Measurements from ENCODE around the gene S100A7A.
"Not testable (repeated sequence)": the region's sequence is repeated elsewhere in the genome, so short reads cannot be mapped to it uniquely, and the experiment has no call there.

The S100A7A gene

DNA sequence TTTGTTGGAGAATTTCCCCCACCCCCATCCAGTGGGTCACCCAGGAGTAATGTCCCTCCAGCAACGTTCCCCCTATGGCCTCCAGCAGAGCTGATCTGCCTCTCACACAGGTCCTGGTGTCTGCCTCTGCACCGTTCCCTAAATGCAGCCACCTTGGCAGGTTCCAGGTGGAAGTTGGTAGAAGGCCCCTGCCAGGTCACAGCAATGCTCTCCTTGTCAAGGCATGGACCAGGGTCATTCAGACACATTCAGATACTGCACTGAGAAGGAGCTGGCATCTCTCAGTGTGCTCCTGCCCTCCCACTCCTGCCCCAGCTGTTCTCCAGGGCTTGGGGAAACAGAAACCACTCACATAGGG lies 3.1 kb downstream of the S100A7A start:
- intact Hi-C loops (cut with DNase I); DNase-seq: not testable (repeated sequence)

DNA sequence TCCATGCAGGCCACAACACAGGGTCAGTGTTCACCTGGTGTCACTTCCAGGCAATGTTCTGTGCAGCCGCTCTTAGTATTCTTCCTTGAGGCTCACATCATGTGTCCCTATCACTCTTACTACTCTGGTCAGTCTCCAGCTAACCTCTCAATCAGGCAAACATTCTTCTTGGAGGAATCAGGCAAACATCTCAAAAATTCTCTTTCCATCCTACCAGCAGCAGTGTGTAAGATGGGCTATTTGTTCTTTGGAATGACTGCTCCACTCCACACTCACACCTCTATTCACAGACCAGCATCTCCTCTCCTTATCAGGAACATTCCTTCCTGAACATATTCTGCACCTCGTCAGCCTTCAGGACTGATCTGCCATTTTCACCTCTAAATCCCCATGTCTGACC lies 4.0 kb downstream of the S100A7A start:
- DNase-seq = no peak
- intact Hi-C loops (cut with DNase I) = no loop called here

DNA sequence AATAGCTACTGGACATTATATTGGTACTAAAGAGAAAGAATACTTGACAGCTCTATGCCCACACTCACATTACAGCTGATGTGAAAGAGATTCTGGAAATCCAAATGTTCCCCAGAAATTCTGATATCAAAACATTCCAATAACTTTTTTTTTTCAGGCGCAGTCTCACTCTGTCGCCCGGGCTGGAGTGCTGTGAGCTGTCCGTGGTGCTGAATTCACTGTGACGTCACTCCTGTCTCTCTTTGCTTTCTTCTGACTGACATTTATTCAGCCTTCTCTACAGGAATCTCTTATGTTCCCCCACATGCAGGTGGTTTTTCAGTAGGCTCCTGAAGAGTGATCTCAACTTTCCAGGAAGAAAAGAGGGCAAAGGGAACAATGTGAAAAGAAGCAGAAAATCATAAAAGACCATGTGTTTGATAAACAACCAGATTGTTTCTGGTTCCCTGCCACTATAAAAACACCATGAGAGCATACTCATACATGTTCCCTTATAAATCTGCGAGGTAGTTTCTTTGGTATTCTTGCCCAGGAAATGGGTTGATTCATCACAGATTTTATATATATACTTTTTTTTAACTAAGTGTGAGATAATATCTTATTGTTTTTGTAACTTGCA lies 6.2 kb downstream of the S100A7A start:
- intact Hi-C loops (cut with DNase I) = no loop called here
- DNase-seq = peak in 5 of 10 donors; percentile 35 to 88 (median 62)

DNA sequence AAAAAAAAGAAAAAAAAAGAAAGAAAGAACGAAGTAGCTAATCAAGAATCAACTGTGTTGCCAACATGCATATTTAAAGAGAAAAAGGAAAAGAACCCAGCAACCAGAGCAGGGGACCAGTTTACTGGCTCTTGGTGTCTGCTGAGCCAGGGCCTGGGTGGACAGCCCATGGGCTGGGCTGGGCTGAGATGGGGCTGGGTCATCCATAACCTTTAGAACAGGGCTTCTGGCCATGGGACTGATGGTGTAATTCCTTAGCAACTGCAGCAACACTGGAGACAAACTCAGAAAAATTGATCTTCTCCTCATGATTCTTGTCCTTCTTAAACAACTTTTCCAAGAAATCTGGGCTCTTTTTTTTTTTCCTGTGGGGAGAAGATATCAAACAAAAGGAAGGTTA lies 10.5 kb downstream of the S100A7A start:
- DNase-seq = no peak
- intact Hi-C loops (cut with DNase I) = no loop called here

DNA sequence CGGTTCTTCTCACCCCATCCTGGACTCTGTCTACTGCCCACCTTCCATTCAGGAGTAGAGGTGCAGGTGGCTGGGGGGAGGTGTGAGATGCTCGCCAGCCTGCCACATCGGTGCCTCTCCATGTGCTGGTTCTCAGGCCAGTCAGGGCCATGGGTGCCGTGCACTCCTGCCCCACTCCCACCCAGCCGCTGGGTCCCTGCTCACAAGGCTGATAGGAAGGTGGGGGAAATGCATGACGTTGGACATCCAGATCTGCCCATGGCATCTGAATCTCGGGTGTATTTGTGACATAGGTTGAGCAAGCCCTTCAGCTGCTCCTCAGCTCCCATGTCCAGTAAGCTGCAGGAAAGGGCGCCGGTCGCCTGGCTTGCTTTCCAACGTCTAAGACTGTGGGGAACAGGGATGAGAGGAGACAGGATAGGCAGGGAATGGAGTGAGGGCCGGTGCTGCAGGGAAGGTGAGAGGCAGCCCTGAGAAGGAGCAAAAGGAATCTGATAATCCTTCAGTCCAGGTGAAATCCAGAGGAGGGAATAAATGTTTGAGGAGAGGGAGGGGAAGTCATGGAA lies 11.8 kb downstream of the S100A7A start:
- intact Hi-C loops (cut with DNase I) = no loop called here
- DNase-seq = no peak

DNA sequence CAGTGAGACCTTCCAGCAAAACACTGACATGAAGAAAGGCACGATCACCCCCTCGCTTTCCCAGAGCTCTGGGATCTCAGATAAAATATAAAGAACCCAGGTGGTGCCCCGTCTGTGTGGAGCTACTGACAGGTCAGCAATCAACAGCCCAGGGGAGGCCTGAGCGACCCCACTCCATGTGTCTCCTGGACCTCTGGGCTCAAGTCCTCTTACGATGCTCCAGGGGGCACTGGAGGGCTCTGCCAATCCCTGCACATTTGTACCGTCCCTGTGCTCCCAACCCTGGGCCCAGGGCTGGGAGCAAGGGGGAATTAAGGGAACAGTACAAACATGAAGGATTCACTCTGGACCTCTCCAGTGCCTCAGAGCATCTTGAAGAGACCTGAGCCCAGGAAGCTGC lies 12.5 kb downstream of the S100A7A start:
- intact Hi-C loops (cut with DNase I) = no loop called here
- no peak for DNase-seq

DNA sequence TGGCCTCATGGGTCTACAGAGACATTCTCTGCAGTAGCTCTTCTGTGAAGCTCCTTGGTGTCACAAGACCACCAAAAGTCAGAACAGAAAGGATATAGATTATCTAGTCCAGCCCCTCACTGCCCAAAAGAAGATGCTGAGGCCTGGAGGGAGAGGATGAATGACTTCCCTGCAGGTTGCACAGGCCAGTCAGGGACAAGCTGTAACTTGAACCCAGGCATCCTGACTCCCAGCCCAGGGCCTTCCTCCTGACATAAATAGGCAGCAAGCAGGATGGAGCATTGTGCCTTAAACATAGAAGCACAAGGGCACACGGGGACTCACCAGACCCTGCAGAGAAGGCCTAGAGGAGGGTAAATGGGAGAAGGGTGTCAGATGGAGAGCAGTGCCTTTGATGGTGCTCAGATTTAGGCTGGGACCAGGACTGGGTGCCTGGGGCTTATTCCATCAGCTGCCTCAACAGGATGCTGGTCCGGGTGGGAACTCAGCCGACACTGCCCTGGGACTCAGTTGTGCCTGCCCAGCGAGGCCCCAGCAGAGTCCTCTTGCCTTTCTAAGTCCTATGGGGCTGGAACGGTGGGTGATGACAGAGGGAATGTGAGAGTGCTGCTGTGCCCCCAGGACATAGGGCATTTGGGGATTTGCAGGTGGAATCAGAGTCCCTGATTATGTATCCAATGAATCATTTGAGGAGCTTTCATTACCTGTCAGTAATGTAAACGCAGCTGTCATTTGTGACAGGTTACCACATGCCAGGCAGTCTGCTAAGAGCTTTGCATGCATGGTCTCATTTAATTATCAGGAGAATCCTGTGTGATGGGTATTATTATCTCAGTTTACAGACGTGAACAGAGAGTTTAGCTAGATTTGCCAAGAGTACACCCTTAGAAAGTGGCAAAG lies 13.2 kb downstream of the S100A7A start:
- intact Hi-C loops (cut with DNase I) = no loop called here
- DNase-seq = no peak

DNA sequence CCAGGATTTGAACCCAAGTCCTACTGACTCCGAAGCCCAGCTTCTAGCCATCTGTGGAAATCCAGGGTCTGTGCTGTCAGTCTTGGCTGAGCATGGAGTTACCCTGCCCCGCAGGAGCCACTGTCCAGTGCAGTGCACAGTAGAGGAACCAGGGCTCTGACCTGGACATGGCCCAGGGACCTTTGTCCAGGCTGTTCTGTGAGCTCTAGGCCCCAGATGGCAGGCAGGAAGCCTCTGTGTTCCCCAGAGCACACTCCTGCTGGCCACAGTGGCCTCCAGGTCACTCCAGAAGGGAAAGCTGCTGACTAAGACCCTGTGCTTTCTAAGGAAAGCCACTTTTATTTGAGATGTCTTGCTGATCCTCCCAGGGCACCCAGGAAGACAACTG lies 13.8 kb downstream of the S100A7A start:
- no peak for DNase-seq
- intact Hi-C loops (cut with DNase I) = no loop called here

DNA sequence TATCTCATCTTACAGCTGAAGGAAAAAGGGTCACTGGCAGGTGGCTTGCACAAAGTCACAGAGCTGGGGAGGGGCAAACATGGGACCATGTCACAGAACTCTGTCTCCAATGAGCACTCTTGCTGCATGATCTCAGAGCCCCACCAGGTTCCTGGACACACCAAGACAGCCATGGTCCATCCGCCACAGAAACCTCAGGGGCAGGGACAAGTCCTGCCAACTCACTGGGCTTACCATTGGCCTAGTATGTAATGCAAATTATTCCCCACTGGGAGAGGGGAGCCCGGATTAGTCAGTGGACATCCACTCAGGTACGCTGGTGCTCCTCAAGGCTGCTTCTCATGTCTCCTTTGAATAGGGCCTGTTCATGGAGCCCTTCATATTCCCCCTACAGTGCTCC lies 14.2 kb downstream of the S100A7A start:
- DNase-seq = no peak
- intact Hi-C loops (cut with DNase I) = no loop called here

DNA sequence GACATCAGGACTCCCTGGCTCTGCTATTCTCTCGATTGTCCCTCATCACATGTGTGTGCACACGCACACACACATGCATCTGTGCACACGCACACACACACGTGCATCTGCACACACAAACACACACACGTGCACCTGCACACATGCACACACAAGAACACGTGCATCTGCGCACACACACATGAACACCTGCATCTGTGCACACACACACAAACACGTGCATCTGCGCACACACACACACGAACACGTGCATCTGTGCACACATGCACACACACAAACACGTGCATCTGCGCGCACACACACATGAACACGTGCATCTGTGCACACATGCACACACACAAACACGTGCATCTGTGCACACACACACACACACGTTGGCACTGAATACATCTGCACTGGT lies 14.7 kb downstream of the S100A7A start:
- no peak for DNase-seq
- intact Hi-C loops (cut with DNase I) = no loop called here

DNA sequence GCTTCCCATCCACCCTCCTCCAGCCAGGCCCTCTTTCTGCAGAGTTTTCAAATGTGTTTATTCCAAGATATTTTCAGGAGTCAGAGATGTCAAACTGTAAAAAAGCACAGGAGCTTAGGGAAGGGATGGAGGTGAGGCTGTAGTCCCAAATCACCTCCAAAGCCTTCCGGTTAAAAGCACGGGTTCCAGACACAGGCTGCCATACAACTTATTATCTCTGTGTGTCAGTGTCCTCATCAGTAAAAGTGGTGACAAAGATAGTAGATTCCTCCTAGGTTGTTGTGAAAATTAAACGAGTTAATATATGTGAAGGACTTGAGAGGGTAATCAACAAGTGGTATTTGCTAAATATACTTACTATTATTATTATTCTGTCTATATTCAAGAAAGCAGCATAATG lies 15.1 kb downstream of the S100A7A start:
- no peak for DNase-seq
- intact Hi-C loops (cut with DNase I) = no loop called here

DNA sequence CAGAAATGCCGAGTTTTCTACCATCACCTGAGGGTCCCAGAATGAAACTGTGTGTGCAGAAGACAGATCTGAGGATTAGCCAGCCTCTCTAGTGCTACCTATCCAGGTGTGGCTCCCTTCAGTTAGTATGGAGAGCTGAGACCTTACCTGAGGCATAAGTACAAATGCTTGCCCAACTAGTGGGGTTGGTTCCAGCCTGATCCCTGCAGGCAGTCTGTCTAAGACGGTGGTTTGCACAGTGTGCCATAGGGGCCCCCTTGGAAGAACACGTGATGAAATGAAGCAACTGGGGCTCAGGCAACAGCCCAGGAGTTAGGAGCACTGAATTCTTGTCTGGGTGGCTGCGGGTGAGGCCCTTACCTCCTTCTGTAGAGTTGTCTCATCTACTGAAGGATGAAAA lies 15.6 kb downstream of the S100A7A start:
- no peak for DNase-seq
- intact Hi-C loops (cut with DNase I) = no loop called here

DNA sequence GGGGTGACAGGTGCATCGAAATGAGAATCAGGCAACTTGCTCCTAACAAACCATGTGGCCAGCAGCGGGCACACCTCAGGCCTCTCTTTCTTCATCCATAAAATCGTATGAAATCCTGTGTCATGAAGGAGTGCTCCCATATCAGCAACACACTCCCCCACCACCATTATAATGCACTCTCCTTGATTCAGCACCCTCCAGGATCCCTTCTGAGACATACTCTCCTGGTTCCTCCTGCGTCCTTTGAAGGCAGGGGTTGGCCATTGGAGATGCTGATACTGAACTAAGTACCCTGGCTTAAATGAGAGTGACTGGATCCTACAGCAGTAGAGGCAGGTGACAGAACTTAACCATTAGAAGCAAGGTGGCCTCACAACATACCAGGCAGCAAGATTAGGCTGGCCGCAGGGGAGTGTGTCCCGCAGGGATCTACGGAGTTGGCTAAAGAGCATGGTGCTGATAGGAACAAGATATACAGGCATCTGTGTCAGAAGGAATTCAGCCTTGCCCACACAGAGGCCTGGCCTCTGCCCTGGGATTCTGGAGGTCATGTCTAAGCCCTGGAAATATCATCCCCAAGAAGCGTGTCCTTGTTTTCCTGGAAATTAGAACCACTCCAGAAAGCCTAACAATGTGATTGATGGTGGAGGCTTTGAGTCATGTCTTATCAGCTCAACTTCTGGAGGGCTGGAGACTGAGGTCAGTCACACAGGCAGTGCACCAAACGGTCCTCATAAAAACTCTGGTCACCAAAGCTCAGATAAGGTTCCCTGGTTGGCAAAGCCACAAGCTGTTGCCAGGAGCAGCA lies 16.8 kb downstream of the S100A7A start:
- DNase-seq = no peak
- intact Hi-C loops (cut with DNase I) = no loop called here

DNA sequence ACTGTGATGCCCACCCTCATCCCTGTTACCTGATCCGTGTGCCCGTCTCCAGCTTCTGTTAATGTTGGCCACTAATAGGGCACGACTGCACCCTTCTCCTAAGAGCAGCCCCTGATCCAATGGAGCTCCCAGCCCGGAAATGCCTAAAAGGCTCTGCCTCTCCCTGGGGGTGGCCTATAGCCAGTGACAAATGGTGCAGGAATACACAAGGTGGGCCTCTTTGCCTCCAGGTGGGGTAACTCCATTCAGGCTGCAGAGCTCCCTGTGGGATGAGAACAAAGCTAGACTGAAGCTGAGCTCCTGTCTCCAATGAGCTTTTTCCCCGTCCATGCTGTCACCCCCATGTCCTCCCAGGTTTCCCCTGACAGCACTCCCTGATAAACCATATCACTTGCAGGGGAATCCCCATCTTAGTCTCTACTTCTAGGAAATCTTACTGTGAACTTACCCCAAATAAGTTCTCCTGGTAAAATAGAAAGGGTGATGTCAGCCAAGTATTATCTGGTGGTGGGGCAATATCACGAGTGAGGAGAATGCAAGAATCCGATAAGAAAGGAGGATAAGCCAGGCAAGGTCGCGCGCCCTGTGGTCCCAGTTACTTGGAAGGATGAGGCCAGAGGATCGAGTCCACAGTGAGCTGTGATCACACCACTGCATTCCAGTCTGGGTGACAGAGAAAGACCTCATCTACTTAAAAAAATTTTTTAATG lies 18.6 kb downstream of the S100A7A start:
- intact Hi-C loops (cut with DNase I) = no loop called here
- no peak for DNase-seq

DNA sequence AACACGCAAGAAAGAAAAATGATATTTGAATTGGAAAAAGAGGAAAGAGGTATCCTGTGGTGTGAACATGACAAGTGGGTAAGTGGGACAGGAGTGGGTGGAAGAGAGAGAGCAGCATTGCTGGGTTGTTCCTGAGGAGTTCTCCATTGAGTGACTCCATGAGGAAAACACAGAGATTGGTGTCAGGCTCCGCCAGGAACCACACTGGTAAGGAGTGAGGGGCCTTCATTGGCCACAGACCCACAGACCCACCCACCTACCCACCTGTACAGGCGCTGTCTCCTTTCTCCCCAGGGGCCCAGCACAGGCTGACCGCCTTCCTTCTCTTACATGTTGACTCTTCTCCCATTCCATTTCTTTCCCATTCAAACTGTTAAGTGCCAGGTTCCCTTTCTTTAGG lies 20.9 kb downstream of the S100A7A start:
- intact Hi-C loops (cut with DNase I) = no loop called here
- DNase-seq = no peak

DNA sequence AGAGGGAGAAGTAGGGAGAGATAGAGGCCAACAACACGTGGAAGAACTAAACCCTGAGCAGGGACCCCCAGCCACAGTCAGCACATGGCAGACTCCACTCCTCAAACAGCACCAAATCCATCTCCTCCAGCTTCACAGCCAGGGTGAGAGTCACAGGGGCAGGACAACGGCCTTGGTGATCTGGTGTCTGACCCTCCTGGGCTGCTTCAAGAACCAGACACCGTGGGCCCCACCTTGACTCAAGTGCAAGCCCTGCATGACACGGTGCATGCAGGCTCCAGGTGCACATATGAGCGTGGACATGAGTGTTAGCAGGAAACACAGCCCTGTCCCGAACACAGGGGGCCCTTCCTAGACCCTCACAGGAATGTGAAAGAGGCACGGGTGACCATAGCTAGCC lies 22.3 kb downstream of the S100A7A start:
- no peak for DNase-seq
- intact Hi-C loops (cut with DNase I) = no loop called here

DNA sequence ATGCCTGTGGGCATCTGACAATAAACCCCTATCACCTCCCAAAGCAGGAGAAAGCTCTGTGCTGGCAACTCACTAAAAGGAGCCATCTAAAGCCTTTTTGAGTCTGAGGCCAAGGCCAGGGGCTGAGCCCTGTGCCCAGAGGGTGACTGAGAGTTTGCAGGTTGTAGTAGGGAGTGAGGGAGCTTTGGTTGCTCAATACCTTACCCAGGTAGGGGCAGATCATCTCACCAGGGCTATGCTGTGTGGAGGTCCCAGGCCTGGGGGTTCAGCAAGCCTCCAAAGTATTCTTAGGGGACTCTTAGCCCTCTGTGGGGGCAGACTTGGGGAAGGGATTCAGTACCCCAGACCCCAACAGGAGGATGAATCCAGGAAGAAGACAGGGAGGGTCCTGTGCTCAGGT lies 23.0 kb downstream of the S100A7A start:
- intact Hi-C loops (cut with DNase I) = no loop called here
- DNase-seq = no peak

DNA sequence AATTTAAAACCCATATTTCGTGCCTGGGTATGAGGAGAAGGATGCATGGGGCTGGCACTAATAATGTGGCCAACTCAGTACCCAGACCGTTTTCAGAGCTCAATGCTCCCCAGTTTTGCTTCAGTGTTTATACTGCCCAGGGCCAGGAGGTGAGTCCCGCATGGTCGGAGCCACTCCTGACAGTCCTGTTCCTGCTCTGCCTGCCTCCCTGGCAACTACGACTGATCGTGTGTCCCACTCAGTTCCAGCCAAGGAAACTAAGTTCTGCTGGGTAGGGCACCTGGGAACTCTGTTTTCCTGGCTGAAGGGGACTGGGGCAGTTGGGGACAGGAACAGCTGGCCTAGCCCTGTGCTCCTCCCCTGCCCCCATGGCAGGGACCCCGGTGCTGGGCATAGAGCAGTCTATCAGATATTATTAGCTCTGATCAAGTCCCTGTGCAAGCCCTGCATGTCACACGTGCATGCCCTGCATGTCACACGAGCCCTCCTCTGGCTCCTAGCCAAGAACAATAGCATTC lies 25.0 kb downstream of the S100A7A start:
- DNase-seq = no peak
- intact Hi-C loops (cut with DNase I) = no loop called here

DNA sequence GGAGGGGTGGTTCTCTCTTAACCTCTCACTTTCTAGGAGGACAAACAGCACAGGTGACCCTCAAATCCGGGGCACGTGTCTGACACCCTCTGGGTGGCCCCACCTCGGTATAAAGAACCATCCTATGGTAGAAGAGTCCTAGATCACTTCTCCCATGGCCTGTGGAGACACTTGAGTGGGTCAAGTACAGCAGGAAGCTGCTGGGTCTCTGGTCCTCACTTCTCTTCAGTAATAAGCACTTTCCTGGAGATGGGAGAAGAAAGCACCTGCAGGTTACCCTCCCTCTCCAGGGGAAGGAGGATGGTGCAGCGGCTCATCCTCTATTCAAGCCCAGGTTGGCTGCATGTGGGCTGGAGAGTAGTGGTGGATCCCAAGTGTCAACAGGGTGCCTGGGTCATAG lies 27.2 kb downstream of the S100A7A start:
- intact Hi-C loops (cut with DNase I) = no loop called here
- no peak for DNase-seq

DNA sequence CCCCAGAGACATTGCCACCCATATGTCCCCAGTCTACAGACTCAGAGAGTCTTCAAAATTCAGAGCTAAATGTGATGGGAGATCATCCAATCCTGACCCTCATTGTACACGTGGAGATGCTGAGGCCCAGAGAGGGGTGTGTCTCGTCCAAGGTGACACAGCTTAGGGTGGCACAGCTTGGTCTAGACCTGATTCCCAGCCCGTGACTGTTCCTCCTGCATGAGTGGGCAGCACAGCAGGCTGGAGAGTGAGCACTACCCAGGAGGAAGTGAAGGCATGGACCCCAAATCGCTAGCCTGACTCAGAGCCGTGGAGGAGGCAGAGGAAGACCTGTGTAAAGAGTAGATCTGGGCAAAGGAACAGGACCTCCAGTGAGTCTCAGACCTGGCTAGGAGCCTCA lies 27.8 kb downstream of the S100A7A start:
- DNase-seq = no peak
- intact Hi-C loops (cut with DNase I) = no loop called here
